Measurements from ENCODE around the gene CHMP1A. TPM values are rescaled to one million over a fixed set of nuclear protein-coding genes. Genes with fewer than 3 reads are reported as not detected.
A peak's percentile ranks its signal among the peaks of the same experiment; 100 is the strongest.
"Not testable (repeated sequence)": the region's sequence is repeated elsewhere in the genome, so short reads cannot be mapped to it uniquely, and the experiment has no call there.

CHMP1A gene
- total and polyA plus RNA-seq, 2 donors = 40.8 to 70.8 TPM

- DNase-seq (ENCODE audit: low read depth in 6 of 9, low spot score in 9 of 9) = no peak
- H3K27me3 ChIP-seq (ENCODE audit: control insufficient read depth in 2 of 2, insufficient read depth in 1 of 2, low read length in 1 of 2) = no peaks in the 10 kb centered on the region
- H3K27ac ChIP-seq (ENCODE audit: low read depth in 1 of 2, low read length in 1 of 2) = peak overlapping the region; percentile 78 to 97
- H3K9me3 ChIP-seq (ENCODE audit: control insufficient read depth in 2 of 2, insufficient read depth in 1 of 2, low read length in 1 of 2) = peaks cover 0 to 15% of the 10 kb centered on the region in 2 donors
- H3K36me3 ChIP-seq (ENCODE audit: control insufficient read depth in 2 of 2, insufficient read depth in 2 of 2, low read length in 1 of 2) = peaks cover 24 to 25% of the 10 kb centered on the region in 2 donors
- WGBS = 25% methylated on average over 42 of the region's 42 CpGs
- H3K4me1 ChIP-seq (ENCODE audit: control insufficient read depth in 2 of 2, insufficient read depth in 2 of 2, low read length in 2 of 2) = peaks cover 11 to 17% of the 10 kb centered on the region in 2 donors
- H3K4me3 ChIP-seq (ENCODE audit: low read length in 2 of 2) = peak overlapping the region; percentile 78 to 92
Measured at GRCh38 chr16:89687092-89687940, 29.8 kb upstream of the CHMP1A start.

GRCh38 chr16:89686520-89687091 lies 29.1 kb upstream of the CHMP1A start, which contains the start of gene CDK10:
Gene CDK10, plus strand, starts transcription at chr16:89686689. Its CDS starts 22 bp downstream, at chr16:89686711.
- WGBS = under 1% methylated on average over 67 of the region's 67 CpGs
- peak within 1 kb of the TSS; percentile 78 to 92 for H3K4me3 ChIP-seq (ENCODE audit: low read length in 2 of 2)
- H3K27ac ChIP-seq (ENCODE audit: low read depth in 1 of 2, low read length in 1 of 2) = peak within 1 kb of the TSS; percentile 85 to 97
- peaks cover 17 to 18% of the 10 kb centered on the region in 2 donors for H3K36me3 ChIP-seq (ENCODE audit: control insufficient read depth in 2 of 2, insufficient read depth in 2 of 2, low read length in 1 of 2)
- no peaks in the 10 kb centered on the region for H3K27me3 ChIP-seq (ENCODE audit: control insufficient read depth in 2 of 2, insufficient read depth in 1 of 2, low read length in 1 of 2)
- peak; percentile 79 to 93 (median 86) for DNase-seq (ENCODE audit: low read depth in 6 of 9, low spot score in 9 of 9)
- peaks cover 0 to 15% of the 10 kb centered on the region in 2 donors for H3K9me3 ChIP-seq (ENCODE audit: control insufficient read depth in 2 of 2, insufficient read depth in 1 of 2, low read length in 1 of 2)
- H3K4me1 ChIP-seq (ENCODE audit: control insufficient read depth in 2 of 2, insufficient read depth in 2 of 2, low read length in 2 of 2) = peaks cover 11 to 17% of the 10 kb centered on the region in 2 donors

- H3K4me1 ChIP-seq (ENCODE audit: control insufficient read depth in 2 of 2, insufficient read depth in 2 of 2, low read length in 2 of 2) = peaks cover 11 to 17% of the 10 kb centered on the region in 2 donors
- no peak for DNase-seq (ENCODE audit: low read depth in 6 of 9, low spot score in 9 of 9)
- H3K36me3 ChIP-seq (ENCODE audit: control insufficient read depth in 2 of 2, insufficient read depth in 2 of 2, low read length in 1 of 2) = peaks cover 11 to 13% of the 10 kb centered on the region in 2 donors
- H3K27ac ChIP-seq (ENCODE audit: low read depth in 1 of 2, low read length in 1 of 2) = no peak overlapping the region
- H3K4me3 ChIP-seq (ENCODE audit: low read length in 2 of 2) = peak overlapping the region in 1 of 2 donors; percentile 92
- H3K9me3 ChIP-seq (ENCODE audit: control insufficient read depth in 2 of 2, insufficient read depth in 1 of 2, low read length in 1 of 2) = peaks cover 0 to 18% of the 10 kb centered on the region in 2 donors
- no peaks in the 10 kb centered on the region for H3K27me3 ChIP-seq (ENCODE audit: control insufficient read depth in 2 of 2, insufficient read depth in 1 of 2, low read length in 1 of 2)
- WGBS = 92% methylated on average over 1 of the region's 1 CpG
Measured at GRCh38 chr16:89685916-89686315, 28.4 kb upstream of the CHMP1A start.

- WGBS = 99% methylated on average over 2 of the region's 2 CpGs
- no peaks in the 10 kb centered on the region for H3K27me3 ChIP-seq (ENCODE audit: control insufficient read depth in 2 of 2, insufficient read depth in 1 of 2, low read length in 1 of 2)
- no peak overlapping the region for H3K27ac ChIP-seq (ENCODE audit: low read depth in 1 of 2, low read length in 1 of 2)
- no peaks in the 10 kb centered on the region for H3K36me3 ChIP-seq (ENCODE audit: control insufficient read depth in 2 of 2, insufficient read depth in 2 of 2, low read length in 1 of 2)
- no peaks in the 10 kb centered on the region for H3K4me1 ChIP-seq (ENCODE audit: control insufficient read depth in 2 of 2, insufficient read depth in 2 of 2, low read length in 2 of 2)
- H3K9me3 ChIP-seq (ENCODE audit: control insufficient read depth in 2 of 2, insufficient read depth in 1 of 2, low read length in 1 of 2) = peaks cover 0 to 19% of the 10 kb centered on the region in 2 donors
- DNase-seq (ENCODE audit: low read depth in 6 of 9, low spot score in 9 of 9) = no peak
- H3K4me3 ChIP-seq (ENCODE audit: low read length in 2 of 2) = no peak overlapping the region
Measured at GRCh38 chr16:89678258-89678657, 20.8 kb upstream of the CHMP1A start.

- Histone ChIP-seq H3K27ac (ENCODE audit: low read depth in 1 of 2, low read length in 1 of 2) (no peak overlapping the region), H3K4me1 (ENCODE audit: control insufficient read depth in 2 of 2, insufficient read depth in 2 of 2, low read length in 2 of 2) (peaks cover 0 to 3% of the 10 kb centered on the region in 2 donors), H3K36me3 (ENCODE audit: control insufficient read depth in 2 of 2, insufficient read depth in 2 of 2, low read length in 1 of 2) (no peaks in the 10 kb centered on the region), H3K9me3 (ENCODE audit: control insufficient read depth in 2 of 2, insufficient read depth in 1 of 2, low read length in 1 of 2) (no peaks in the 10 kb centered on the region), H3K4me3 (ENCODE audit: low read length in 2 of 2) (no peak overlapping the region), H3K27me3 (ENCODE audit: control insufficient read depth in 2 of 2, insufficient read depth in 1 of 2, low read length in 1 of 2) (no peaks in the 10 kb centered on the region)
- DNase-seq (ENCODE audit: low read depth in 6 of 9, low spot score in 9 of 9) = no peak
- WGBS = 95% methylated on average over 16 of the region's 16 CpGs
Measured at GRCh38 chr16:89672177-89672941, 14.9 kb upstream of the CHMP1A start.

- 97% methylated on average over 4 of the region's 4 CpGs for WGBS
- H3K27me3 ChIP-seq (ENCODE audit: control insufficient read depth in 2 of 2, insufficient read depth in 1 of 2, low read length in 1 of 2); H3K36me3 ChIP-seq (ENCODE audit: control insufficient read depth in 2 of 2, insufficient read depth in 2 of 2, low read length in 1 of 2); H3K9me3 ChIP-seq (ENCODE audit: control insufficient read depth in 2 of 2, insufficient read depth in 1 of 2, low read length in 1 of 2); H3K4me3 ChIP-seq (ENCODE audit: low read length in 2 of 2); H3K27ac ChIP-seq (ENCODE audit: low read depth in 1 of 2, low read length in 1 of 2); DNase-seq (ENCODE audit: low read depth in 6 of 9, low spot score in 9 of 9); H3K4me1 ChIP-seq (ENCODE audit: control insufficient read depth in 2 of 2, insufficient read depth in 2 of 2, low read length in 2 of 2): not testable (repeated sequence)
Measured at GRCh38 chr16:89671565-89671964, 14.1 kb upstream of the CHMP1A start.

GRCh38 chr16:89670496-89671431 lies 13.3 kb upstream of the CHMP1A start:
- Histone ChIP-seq H3K27me3 (ENCODE audit: control insufficient read depth in 2 of 2, insufficient read depth in 1 of 2, low read length in 1 of 2) (no peaks in the 10 kb centered on the region), H3K36me3 (ENCODE audit: control insufficient read depth in 2 of 2, insufficient read depth in 2 of 2, low read length in 1 of 2) (no peaks in the 10 kb centered on the region), H3K27ac (ENCODE audit: low read depth in 1 of 2, low read length in 1 of 2) (no peak overlapping the region), H3K9me3 (ENCODE audit: control insufficient read depth in 2 of 2, insufficient read depth in 1 of 2, low read length in 1 of 2) (peaks cover 0 to 13% of the 10 kb centered on the region in 2 donors), H3K4me1 (ENCODE audit: control insufficient read depth in 2 of 2, insufficient read depth in 2 of 2, low read length in 2 of 2) (peaks cover 0 to 3% of the 10 kb centered on the region in 2 donors), H3K4me3 (ENCODE audit: low read length in 2 of 2) (no peak overlapping the region)
- WGBS = 98% methylated on average over 10 of the region's 10 CpGs
- no peak for DNase-seq (ENCODE audit: low read depth in 6 of 9, low spot score in 9 of 9)

- Histone ChIP-seq H3K27ac (ENCODE audit: low read depth in 1 of 2, low read length in 1 of 2) (no peak overlapping the region), H3K9me3 (ENCODE audit: control insufficient read depth in 2 of 2, insufficient read depth in 1 of 2, low read length in 1 of 2) (peaks cover 0 to 14% of the 10 kb centered on the region in 2 donors), H3K4me1 (ENCODE audit: control insufficient read depth in 2 of 2, insufficient read depth in 2 of 2, low read length in 2 of 2) (peaks cover 0 to 3% of the 10 kb centered on the region in 2 donors), H3K27me3 (ENCODE audit: control insufficient read depth in 2 of 2, insufficient read depth in 1 of 2, low read length in 1 of 2) (no peaks in the 10 kb centered on the region), H3K36me3 (ENCODE audit: control insufficient read depth in 2 of 2, insufficient read depth in 2 of 2, low read length in 1 of 2) (no peaks in the 10 kb centered on the region), H3K4me3 (ENCODE audit: low read length in 2 of 2) (no peak overlapping the region)
- WGBS = 90% methylated on average over 13 of the region's 13 CpGs
- no peak for DNase-seq (ENCODE audit: low read depth in 6 of 9, low spot score in 9 of 9)
Measured at GRCh38 chr16:89669755-89670154, 12.2 kb upstream of the CHMP1A start.
